Measurements from ENCODE around the gene LIPE.

LIPE gene

GRCh38 chr19:42370626-42371175 lies 56.5 kb downstream of the LIPE start:
- no peak for DNase-seq (ENCODE audit: low read depth)
- TF ChIP-seq CTCF (conservative IDR thresholded peaks at IDR 0.05; ENCODE audit: low read depth, low read length) = no peak
- no peak overlapping the region for H3K4me3 ChIP-seq (ENCODE audit: low read depth, low read length)

- no peak for TF ChIP-seq CTCF (conservative IDR thresholded peaks at IDR 0.05; ENCODE audit: low read depth, low read length)
- DNase-seq (ENCODE audit: low read depth) = no peak
- H3K4me3 ChIP-seq (ENCODE audit: low read depth, low read length) = no peak overlapping the region
Observed at GRCh38 chr19:42370068-42370520, 57.1 kb downstream of the LIPE start.

GRCh38 chr19:42369433-42370067 lies 57.6 kb downstream of the LIPE start:
- no peak for TF ChIP-seq CTCF (conservative IDR thresholded peaks at IDR 0.05; ENCODE audit: low read depth, low read length)
- DNase-seq (ENCODE audit: low read depth) = no peak
- no peak overlapping the region for H3K4me3 ChIP-seq (ENCODE audit: low read depth, low read length)

GRCh38 chr19:42368765-42369164 lies 58.4 kb downstream of the LIPE start:
- no peak for TF ChIP-seq CTCF (conservative IDR thresholded peaks at IDR 0.05; ENCODE audit: low read depth, low read length)
- no peak for DNase-seq (ENCODE audit: low read depth)
- H3K4me3 ChIP-seq (ENCODE audit: low read depth, low read length) = no peak overlapping the region

GRCh38 chr19:42368360-42368759 lies 58.8 kb downstream of the LIPE start:
- no peak for DNase-seq (ENCODE audit: low read depth)
- TF ChIP-seq CTCF (conservative IDR thresholded peaks at IDR 0.05; ENCODE audit: low read depth, low read length) = no peak
- no peak overlapping the region for H3K4me3 ChIP-seq (ENCODE audit: low read depth, low read length)

- DNase-seq (ENCODE audit: low read depth) = no peak
- no peak overlapping the region for H3K4me3 ChIP-seq (ENCODE audit: low read depth, low read length)
- no peak for TF ChIP-seq CTCF (conservative IDR thresholded peaks at IDR 0.05; ENCODE audit: low read depth, low read length)
Observed at GRCh38 chr19:42367929-42368328, 59.3 kb downstream of the LIPE start.

- no peak overlapping the region for H3K4me3 ChIP-seq (ENCODE audit: low read depth, low read length)
- DNase-seq (ENCODE audit: low read depth) = no peak
- TF ChIP-seq CTCF (conservative IDR thresholded peaks at IDR 0.05; ENCODE audit: low read depth, low read length) = no peak
Observed at GRCh38 chr19:42366673-42367072, 60.5 kb downstream of the LIPE start.

All from choroid plexus epithelial cell (primary cell).